ENCODE measurements around the gene SH3BP4. TPM values are rescaled to one million over a fixed set of nuclear protein-coding genes. Genes with fewer than 3 reads are reported as not detected.

Gene SH3BP4
- total and polyA plus RNA-seq, 7 donors, result 4.8 to 22.8 (median 14.0) TPM

- WGBS, 2 donors, result 79 to 83% methylated on average over 29 of the region's 29 CpGs
- DNase-seq, result peak; percentile 55
- intact Hi-C loops (cut with DNase I), result no loop called here
- no peaks in the 10 kb centered on the region for H3K9me3 ChIP-seq
- peaks cover 0 to 77% (median 48%) of the 10 kb centered on the region in 4 donors for H3K4me1 ChIP-seq
- H3K27ac ChIP-seq, result peak overlapping the region in 2 of 4 donors; percentile 24 to 27
- no peaks in the 10 kb centered on the region for H3K27me3 ChIP-seq
- H3K36me3 ChIP-seq, result peaks cover 0 to 3% (median 0%) of the 10 kb centered on the region in 4 donors
- TF ChIP-seq EP300 (IDR thresholded peaks at IDR 0.05) (no peak), CTCF (IDR thresholded peaks at IDR 0.05) (no peak), POLR2A (IDR thresholded peaks at IDR 0.05) (no peak), POLR2AphosphoS5 (IDR thresholded peaks at IDR 0.05) (no peak)
- H3K4me3 ChIP-seq, result no peak overlapping the region
Measured at GRCh38 chr2:234998404-234999211, 46.8 kb downstream of the SH3BP4 start.

GRCh38 chr2:234999740-235000425, 48.1 kb downstream of the SH3BP4 start:
- Histone ChIP-seq H3K9me3 (no peaks in the 10 kb centered on the region), H3K4me1 (peaks cover 0 to 71% (median 44%) of the 10 kb centered on the region in 4 donors), H3K4me3 (no peak overlapping the region), H3K27me3 (no peaks in the 10 kb centered on the region), H3K36me3 (peaks cover 0 to 3% (median 0%) of the 10 kb centered on the region in 4 donors), H3K27ac (peak overlapping the region in 2 of 4 donors; percentile 51 to 54)
- 35 to 65% methylated on average over 11 of the region's 11 CpGs for WGBS, 2 donors
- no peak for DNase-seq
- intact Hi-C loops (cut with DNase I), result no loop called here
- no peak for TF ChIP-seq CTCF (IDR thresholded peaks at IDR 0.05)
- no peak for TF ChIP-seq POLR2A (IDR thresholded peaks at IDR 0.05)
- no peak for TF ChIP-seq POLR2AphosphoS5 (IDR thresholded peaks at IDR 0.05)
- TF ChIP-seq EP300 (IDR thresholded peaks at IDR 0.05), result no peak

GRCh38 chr2:235000426-235001236, 48.8 kb downstream of the SH3BP4 start:
- H3K27ac ChIP-seq, result peak overlapping the region in 3 of 4 donors; percentile 5 to 54 (median 51)
- no peaks in the 10 kb centered on the region for H3K27me3 ChIP-seq
- peaks cover 0 to 3% (median 0%) of the 10 kb centered on the region in 4 donors for H3K36me3 ChIP-seq
- TF ChIP-seq POLR2AphosphoS5 (IDR thresholded peaks at IDR 0.05) (no peak), EP300 (IDR thresholded peaks at IDR 0.05) (no peak), CTCF (IDR thresholded peaks at IDR 0.05) (no peak), POLR2A (IDR thresholded peaks at IDR 0.05) (no peak)
- H3K4me3 ChIP-seq, result no peak overlapping the region
- H3K9me3 ChIP-seq, result no peaks in the 10 kb centered on the region
- H3K4me1 ChIP-seq, result peaks cover 0 to 71% (median 43%) of the 10 kb centered on the region in 4 donors
- 22 to 69% methylated on average over 20 of the region's 20 CpGs for WGBS, 2 donors
- peak; percentile 32 for DNase-seq
- intact Hi-C loops (cut with DNase I), result no loop called here

- WGBS, 2 donors, result 43 to 76% methylated on average over 25 of the region's 25 CpGs
- peak; percentile 58 for DNase-seq
- H3K9me3 ChIP-seq, result no peaks in the 10 kb centered on the region
- H3K4me1 ChIP-seq, result peaks cover 0 to 71% (median 39%) of the 10 kb centered on the region in 4 donors
- H3K36me3 ChIP-seq, result peaks cover 0 to 3% (median 0%) of the 10 kb centered on the region in 4 donors
- intact Hi-C loops (cut with DNase I), result no loop called here
- no peaks in the 10 kb centered on the region for H3K27me3 ChIP-seq
- H3K27ac ChIP-seq, result peak overlapping the region in 3 of 4 donors; percentile 5 to 54 (median 51)
- H3K4me3 ChIP-seq, result no peak overlapping the region
- TF ChIP-seq CTCF (IDR thresholded peaks at IDR 0.05) (no peak), EP300 (IDR thresholded peaks at IDR 0.05) (no peak), POLR2AphosphoS5 (IDR thresholded peaks at IDR 0.05) (peak in 1 of 4 donors; percentile 17)
Measured at GRCh38 chr2:235001237-235002133, 49.7 kb downstream of the SH3BP4 start.
